ENCODE results near the gene FALEC. TPM values are rescaled to one million over a fixed set of nuclear protein-coding genes. Genes with fewer than 3 reads are reported as not detected.

FALEC gene
- total and polyA plus RNA-seq, 9 of the 15 experiments (the other 6 are each of a cell fraction or from before 2014, with no cell fraction given) = 0.15 to 1.8 (median 0.53) TPM; not detected in 5

GRCh38 chr1:150545486-150546032 lies 30.0 kb downstream of the FALEC start (continued):
- no peak for TF ChIP-seq ZNF24 (IDR thresholded peaks at IDR 0.05)
- TF ChIP-seq, protein P1, sequence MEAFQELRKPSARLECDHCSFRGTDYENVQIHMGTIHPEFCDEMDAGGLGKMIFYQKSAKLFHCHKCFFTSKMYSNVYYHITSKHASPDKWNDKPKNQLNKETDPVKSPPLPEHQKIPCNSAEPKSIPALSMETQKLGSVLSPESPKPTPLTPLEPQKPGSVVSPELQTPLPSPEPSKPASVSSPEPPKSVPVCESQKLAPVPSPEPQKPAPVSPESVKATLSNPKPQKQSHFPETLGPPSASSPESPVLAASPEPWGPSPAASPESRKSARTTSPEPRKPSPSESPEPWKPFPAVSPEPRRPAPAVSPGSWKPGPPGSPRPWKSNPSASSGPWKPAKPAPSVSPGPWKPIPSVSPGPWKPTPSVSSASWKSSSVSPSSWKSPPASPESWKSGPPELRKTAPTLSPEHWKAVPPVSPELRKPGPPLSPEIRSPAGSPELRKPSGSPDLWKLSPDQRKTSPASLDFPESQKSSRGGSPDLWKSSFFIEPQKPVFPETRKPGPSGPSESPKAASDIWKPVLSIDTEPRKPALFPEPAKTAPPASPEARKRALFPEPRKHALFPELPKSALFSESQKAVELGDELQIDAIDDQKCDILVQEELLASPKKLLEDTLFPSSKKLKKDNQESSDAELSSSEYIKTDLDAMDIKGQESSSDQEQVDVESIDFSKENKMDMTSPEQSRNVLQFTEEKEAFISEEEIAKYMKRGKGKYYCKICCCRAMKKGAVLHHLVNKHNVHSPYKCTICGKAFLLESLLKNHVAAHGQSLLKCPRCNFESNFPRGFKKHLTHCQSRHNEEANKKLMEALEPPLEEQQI (IDR thresholded peaks at IDR 0.05) = peak; percentile 32; the same call in 1 of the 2 replicates
- TF ChIP-seq TEAD2 (tag; IDR thresholded peaks at IDR 0.05) = no peak
- TF ChIP-seq SREBF1 (IDR thresholded peaks at IDR 0.05; ENCODE audit: borderline replicate concordance, low read depth, low read length) = no peak
- TF ChIP-seq HNRNPH1 (optimal IDR thresholded peaks at IDR 0.05; ENCODE audit: low read depth, low read length) = no peak
- TF ChIP-seq, protein P2, sequence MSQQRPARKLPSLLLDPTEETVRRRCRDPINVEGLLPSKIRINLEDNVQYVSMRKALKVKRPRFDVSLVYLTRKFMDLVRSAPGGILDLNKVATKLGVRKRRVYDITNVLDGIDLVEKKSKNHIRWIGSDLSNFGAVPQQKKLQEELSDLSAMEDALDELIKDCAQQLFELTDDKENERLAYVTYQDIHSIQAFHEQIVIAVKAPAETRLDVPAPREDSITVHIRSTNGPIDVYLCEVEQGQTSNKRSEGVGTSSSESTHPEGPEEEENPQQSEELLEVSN (IDR thresholded peaks at IDR 0.05; ENCODE audit: borderline replicate concordance in 1 of 2, extremely low read depth in 1 of 2, insufficient read depth in 1 of 2, insufficient read length in 1 of 2, low read depth in 1 of 2, low read length in 1 of 2, poor library complexity in 1 of 2, severe bottlenecking in 1 of 2) = peak; percentile 13 to 37
- no peak for TF ChIP-seq USF2 (CRISPR knock-in tag; IDR thresholded peaks at IDR 0.05)
- TF ChIP-seq PHTF2 (CRISPR knock-in tag; IDR thresholded peaks at IDR 0.05) = no peak
- TF ChIP-seq ZFPM2 (CRISPR knock-in tag; IDR thresholded peaks at IDR 0.05) = no peak
- TF ChIP-seq ID3 (CRISPR knock-in tag; IDR thresholded peaks at IDR 0.05) = no peak
- TF ChIP-seq ID3 (tag; IDR thresholded peaks at IDR 0.05) = peak; percentile 98
- TF ChIP-seq EWSR1 (IDR thresholded peaks at IDR 0.05; ENCODE audit: borderline replicate concordance, low read depth, partially characterized antibody) = no peak
- peak; percentile 99 for TF ChIP-seq CTBP1 (IDR thresholded peaks at IDR 0.05; ENCODE audit: borderline replicate concordance)
- TF ChIP-seq, protein P3, sequence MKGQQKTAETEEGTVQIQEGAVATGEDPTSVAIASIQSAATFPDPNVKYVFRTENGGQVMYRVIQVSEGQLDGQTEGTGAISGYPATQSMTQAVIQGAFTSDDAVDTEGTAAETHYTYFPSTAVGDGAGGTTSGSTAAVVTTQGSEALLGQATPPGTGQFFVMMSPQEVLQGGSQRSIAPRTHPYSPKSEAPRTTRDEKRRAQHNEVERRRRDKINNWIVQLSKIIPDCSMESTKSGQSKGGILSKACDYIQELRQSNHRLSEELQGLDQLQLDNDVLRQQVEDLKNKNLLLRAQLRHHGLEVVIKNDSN (CRISPR knock-in tag; IDR thresholded peaks at IDR 0.05) = no peak
- TF ChIP-seq ETV5 (CRISPR knock-in tag; IDR thresholded peaks at IDR 0.05; ENCODE audit: low read depth) = peak; percentile 90
- no peak for TF ChIP-seq EHMT2 (IDR thresholded peaks at IDR 0.05)
- peak; percentile 92; the same call in 1 of the 2 replicates for TF ChIP-seq NCOA1 (IDR thresholded peaks at IDR 0.05; ENCODE audit: low read depth)
- no peak for TF ChIP-seq NFE2L1 (tag; IDR thresholded peaks at IDR 0.05; ENCODE audit: borderline replicate concordance, low read depth)
- TF ChIP-seq KLF16 (IDR thresholded peaks at IDR 0.05) = peak; percentile 94
- no peak for TF ChIP-seq SAFB (IDR thresholded peaks at IDR 0.05; ENCODE audit: borderline replicate concordance, low read depth, low read length)
- peak in 1 of 2 experiments; percentile 70; a peak in 1 of 4 replicates for TF ChIP-seq MAZ (CRISPR knock-in tag; conservative IDR thresholded peaks at IDR 0.05 in 1 of 2, IDR thresholded peaks at IDR 0.05 in 1 of 2)
- no peak for TF ChIP-seq GABPB2 (CRISPR knock-in tag; conservative IDR thresholded peaks at IDR 0.05)
- TF ChIP-seq FOXM1 (IDR thresholded peaks at IDR 0.05; ENCODE audit: low read depth) = peak; percentile 93
- TF ChIP-seq FOXM1 (CRISPR knock-in tag; IDR thresholded peaks at IDR 0.05; ENCODE audit: low read depth) = no peak

Measured in K562 (cell line).